PC-9 (cell line): Measurements from ENCODE around the gene SLC24A4.

Experiments
- EZH2 ChIP-seq: fragments of 200-600 bp; sonication (generic); IDR thresholded peaks from 2 replicates; pipeline ENCODE4 v1.8.0; 2017; ENCODE audit warnings: antibody characterized with exemption, low read depth
- TF ChIP-seq, protein P1 (sequence below): fragments of 200-600 bp; sonication (generic); conservative IDR thresholded peaks from 2 replicates; pipeline ENCODE4 v1.6.1; 2017; ENCODE audit warnings: mixed run types, antibody characterized with exemption, mild to moderate bottlenecking, moderate library complexity

DNA sequence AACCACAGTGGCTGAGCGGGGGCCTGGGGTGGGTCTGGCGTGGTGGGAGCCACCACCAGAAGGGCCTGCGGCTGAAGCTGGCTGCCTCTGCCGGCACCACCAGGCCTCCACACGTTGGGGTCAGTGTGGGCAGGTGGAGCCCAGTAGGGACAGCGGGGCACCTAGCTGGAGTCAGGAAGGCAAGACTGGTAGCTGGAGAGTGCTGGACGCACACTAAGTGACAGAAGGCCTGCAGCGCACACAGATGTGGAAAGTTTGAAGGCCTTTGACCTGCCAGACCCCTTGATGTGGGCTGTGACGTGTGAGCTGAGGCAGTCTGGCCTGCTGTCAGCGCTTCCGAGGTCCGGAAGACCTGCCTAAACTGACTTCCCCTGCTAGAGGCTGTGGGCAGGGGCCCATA is 216.9 kb downstream of the SLC24A4 start:
- TF ChIP-seq, protein P1, sequence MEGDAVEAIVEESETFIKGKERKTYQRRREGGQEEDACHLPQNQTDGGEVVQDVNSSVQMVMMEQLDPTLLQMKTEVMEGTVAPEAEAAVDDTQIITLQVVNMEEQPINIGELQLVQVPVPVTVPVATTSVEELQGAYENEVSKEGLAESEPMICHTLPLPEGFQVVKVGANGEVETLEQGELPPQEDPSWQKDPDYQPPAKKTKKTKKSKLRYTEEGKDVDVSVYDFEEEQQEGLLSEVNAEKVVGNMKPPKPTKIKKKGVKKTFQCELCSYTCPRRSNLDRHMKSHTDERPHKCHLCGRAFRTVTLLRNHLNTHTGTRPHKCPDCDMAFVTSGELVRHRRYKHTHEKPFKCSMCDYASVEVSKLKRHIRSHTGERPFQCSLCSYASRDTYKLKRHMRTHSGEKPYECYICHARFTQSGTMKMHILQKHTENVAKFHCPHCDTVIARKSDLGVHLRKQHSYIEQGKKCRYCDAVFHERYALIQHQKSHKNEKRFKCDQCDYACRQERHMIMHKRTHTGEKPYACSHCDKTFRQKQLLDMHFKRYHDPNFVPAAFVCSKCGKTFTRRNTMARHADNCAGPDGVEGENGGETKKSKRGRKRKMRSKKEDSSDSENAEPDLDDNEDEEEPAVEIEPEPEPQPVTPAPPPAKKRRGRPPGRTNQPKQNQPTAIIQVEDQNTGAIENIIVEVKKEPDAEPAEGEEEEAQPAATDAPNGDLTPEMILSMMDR = no peak
- TF ChIP-seq EZH2 = no peak
